Activated CD4-positive, alpha-beta T cell treated with anti-CD3 and anti-CD28 coated beads, Interleukin-2, amount 50 U/mL, for 16 hours (primary cell): ENCODE results near the gene TAS2R3.

Source experiments
- DNase-seq: peaks from one replicate; pipeline ENCODE4 v3.0.0-alpha.2; 2020

Gene TAS2R3

GRCh38 chr7:141788296-141788695 lies 24.4 kb downstream of the TAS2R3 start:
- DNase-seq: no peak

- no peak for DNase-seq
These were observed 26.0 kb downstream of the TAS2R3 start, which contains the start of gene TAS2R5 for GRCh38 chr7:141789917-141790316. Gene TAS2R5 (plus strand): TSS chr7:141790217. CDS start chr7:141790362, 145 bp downstream.

GRCh38 chr7:141792526-141792925 lies 28.6 kb downstream of the TAS2R3 start:
- no peak for DNase-seq
